SKM-1 treated with dmso at 0.1 percent for 144 hours (cell line): ENCODE results near the gene SEMA5B.

Experiments used
- DNase-seq: peaks from one replicate; lab custom pipeline; 2025; ENCODE audit not compliant: unreplicated experiment; lab: John Stamatoyannopoulos, UW

SEMA5B gene

DNA sequence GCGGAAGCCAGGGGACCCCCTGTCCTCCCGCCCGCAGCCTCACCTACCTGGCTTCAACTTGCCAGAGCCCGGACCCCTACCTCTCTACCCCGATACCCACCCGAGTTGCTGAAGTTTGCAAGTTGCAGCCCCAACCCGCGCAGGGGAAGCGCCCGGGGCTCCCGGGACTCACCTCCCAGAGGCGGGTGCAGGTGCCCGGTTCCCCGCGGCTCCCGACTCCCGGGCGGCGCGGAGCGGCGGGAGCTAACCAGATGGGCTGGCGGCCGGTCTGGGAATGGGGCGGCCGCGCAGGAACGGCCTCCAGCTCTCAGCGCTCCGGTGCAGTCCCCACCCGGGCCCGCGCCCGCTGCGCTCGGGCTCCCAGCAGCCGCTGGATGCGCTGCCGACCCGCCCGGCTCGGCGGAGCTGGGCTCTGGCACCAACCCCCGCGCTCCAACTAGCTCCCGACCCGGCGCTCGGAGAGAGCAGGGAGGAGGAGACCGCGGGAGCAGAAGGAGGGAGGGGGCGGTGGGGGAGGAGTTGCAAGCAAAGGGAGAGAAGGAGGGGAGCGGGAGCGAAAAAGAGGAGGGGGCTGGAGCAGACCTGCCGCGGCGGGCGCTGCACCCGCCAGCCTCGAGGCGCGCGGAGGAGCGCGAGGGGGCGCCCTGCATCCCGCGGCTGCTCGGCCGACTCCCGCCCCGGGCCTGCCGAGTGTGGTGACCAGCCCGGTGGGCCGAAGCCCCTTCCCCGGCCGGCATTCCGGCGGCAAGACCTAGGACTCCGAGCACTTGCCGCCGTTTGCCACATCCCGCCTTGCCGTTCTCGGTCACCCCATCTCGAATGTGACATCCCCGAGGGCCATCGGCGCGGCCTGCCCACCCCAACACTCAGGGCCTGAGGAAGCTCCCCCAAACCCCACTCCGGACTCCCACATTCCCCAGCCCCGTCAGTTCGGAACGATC is at the start of gene SEMA5B:
TSS of gene SEMA5B (minus strand) at position 472 of the 941 bp plus-strand sequence. CDS start 66,500 bp downstream, outside the sequence.
- DNase-seq, result no peak

DNA sequence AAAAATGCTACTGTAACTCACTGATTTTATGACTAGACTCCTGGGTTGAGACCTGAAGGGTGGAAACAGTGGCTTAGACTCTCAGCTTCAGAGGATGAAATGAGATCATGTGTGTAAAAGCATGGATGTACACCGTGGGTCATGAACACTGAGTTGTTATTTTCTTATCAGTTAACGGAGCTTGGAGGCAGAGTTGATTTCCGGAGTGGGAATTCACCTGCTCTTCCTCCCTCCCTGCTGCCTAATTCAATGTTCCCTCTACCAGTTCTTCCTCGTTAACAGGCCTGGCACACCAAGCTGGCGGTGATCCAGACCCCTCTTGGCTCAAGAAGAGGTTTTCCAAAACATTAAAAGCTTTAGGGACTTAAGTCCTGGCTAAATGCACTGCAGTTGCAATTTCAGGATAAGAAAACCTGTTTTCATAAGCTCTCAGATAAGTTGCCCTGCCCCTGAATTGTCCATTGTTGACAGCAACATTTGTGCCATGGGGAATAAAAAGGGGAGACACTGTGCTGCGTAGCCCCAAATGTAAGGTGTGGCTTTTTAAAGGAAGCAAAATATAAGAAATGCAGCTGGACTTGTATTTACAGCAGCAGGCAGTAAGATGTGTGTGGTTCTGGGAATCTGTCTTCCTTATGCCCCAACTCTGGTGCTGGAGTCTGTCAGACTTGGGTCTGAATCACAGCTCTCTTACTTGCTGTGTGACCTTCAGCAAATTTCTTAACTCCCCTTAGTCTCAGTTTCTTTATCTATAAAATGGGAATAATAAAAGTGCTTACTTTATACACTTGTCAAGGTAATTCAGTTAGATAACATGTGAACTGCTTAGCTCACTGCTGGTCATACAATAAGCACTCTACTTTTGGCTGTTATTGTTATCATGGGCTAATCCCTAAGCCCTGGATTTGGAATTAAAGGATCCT is 49.2 kb upstream of the SEMA5B start:
- no peak for DNase-seq

GRCh38 chr3:123076112-123076495 is 48.5 kb upstream of the SEMA5B start:
- no peak for DNase-seq

- DNase-seq, result no peak
These were observed 47.8 kb upstream of the SEMA5B start for GRCh38 chr3:123075359-123075758.

GRCh38 chr3:123072564-123072963 is 45.0 kb upstream of the SEMA5B start:
- no peak for DNase-seq

GRCh38 chr3:123072152-123072551 is 44.6 kb upstream of the SEMA5B start:
- DNase-seq, result no peak

GRCh38 chr3:123071581-123071980 is 44.0 kb upstream of the SEMA5B start:
- DNase-seq, result no peak

DNA sequence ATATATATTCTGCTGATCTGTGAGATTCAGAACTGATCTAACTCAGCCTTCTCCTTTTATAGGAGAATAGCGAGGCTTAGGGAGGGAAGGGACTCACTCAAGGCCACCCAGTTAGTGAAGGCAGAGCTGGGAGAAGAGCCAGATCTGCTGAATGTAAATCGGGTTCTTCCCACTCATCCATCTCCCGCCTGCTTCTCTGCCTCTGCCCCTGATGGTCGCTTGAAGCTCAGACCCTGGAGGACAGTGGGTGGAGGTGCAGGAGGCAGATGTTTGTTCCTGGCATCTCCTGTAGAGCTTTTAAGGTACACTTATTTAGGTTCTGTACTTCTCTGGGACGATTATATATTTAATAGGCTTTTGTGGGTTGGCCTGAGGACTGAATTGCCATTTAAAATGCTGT is 43.6 kb upstream of the SEMA5B start:
- no peak for DNase-seq

DNA sequence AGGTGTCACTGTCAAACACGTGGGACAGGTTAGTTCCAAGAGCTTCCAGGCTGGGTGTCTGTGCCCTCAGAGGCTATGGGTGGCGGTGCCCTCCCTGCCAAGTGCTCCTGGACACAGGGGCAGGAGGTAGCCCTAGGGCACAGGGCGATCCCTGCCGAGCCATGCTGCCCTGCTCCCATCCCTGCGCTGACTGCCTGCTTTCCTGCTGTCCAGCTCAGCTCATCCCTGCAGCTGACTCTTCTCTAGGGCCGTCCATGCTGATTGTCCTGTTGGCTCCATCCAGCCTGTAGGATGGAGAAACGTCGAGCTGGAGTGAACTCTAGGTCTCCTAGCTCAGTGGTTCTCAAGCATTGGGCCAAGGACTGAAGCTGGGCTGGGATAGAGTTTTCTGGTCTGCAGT is 42.9 kb upstream of the SEMA5B start:
- no peak for DNase-seq

DNA sequence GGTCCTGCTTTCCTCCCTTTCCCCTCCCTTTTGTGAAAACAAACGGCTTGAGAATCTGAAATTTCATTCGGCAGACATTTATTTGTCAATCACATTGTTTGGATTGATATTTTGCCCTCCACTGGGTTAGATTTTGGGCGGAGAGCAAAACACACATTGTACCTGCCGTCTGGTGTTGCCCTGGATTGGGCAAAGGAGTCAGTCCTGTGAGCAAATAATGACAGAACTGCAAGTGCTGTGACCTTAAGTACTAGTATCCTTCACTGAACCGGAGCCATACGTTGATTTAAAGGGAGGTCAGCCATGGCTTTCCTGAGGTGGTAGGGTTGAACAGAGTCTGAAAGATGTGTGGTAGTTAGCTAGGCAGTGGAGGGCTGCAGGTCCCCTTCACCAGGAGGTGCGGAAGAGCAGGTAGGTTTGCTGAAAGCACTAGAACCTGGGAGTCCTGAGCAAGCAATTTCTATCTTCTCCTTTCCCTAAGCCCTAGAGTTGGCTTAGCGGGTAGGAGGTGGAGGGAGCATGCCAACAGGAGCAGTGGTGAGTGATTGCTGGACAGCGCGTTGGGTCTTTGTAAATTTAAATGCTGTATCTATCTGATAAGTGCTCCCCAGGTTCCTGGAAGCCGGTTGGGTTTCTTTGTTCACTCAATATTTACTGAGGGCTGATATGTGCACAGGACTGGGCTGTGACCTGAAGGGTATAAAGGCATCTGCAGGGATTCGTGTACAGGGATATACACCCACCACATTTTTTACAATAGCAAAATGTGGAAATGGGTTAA is 41.2 kb upstream of the SEMA5B start:
- DNase-seq, result no peak

DNA sequence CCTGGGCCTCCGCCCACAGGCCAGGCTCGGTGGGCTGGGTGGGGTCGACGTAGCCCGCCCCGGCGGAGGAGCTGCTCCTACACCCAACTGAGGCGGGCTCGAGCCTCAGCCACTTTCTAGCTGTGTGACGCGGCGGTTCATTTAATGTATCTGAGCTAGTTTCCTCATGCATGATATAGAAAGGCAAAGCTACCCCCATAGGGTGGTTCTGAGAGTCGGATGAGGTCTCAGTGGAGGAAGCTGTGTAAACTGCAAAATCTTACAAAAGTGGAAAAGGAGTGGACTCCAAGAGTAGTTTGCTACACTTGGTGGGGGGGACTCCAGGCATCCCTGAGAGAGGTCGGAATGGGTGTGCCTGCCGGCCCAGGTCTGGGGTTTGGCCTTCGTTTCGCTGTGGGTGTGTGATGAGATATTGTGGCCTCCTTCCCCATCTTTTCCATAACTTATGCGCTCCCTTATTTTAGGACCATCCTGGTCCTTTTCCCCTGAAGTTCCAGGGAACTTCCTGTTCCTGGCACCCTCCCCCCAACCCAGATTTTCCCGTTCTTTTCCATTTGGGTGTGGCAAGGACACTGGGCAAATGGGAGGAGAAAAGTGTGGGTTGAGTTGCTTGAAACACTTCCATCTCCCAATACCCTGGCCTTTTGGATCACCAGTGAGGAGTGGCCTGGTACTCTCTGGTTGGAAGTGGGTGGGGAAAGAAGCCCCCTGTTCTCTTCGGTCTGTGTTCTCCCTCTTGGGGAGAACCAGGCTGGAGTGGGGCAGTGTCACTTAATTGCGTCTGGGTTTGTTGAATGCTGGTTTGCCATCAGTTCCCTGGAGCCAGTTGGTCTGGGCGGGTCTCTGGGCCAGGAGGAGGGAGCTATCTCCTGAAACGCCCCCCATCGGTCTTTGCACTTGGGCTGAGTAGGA is 40.4 kb upstream of the SEMA5B start:
- DNase-seq, result no peak

- peak; percentile 81 for DNase-seq
These were observed 39.5 kb upstream of the SEMA5B start, which contains the start of gene PDIA5 for GRCh38 chr3:123066896-123067688. TSS of gene PDIA5 (plus strand) at chr3:123067025. CDS start at chr3:123067165, 140 bp downstream.

DNA sequence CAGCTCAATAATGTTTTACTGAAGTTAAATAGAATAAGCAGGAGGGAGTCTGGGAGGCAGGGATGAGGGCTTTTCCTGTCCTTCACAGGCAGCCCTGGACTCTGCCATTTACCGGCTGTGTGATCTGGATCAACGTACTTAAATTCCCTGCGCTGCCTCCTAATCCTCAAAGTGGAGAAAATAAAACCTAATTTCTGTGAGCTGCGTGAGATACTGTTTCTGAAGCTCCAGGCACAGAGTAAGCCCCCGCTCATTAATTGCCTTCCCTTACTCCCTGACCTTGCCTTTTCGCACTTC is 39.0 kb upstream of the SEMA5B start:
- DNase-seq, result no peak

DNA sequence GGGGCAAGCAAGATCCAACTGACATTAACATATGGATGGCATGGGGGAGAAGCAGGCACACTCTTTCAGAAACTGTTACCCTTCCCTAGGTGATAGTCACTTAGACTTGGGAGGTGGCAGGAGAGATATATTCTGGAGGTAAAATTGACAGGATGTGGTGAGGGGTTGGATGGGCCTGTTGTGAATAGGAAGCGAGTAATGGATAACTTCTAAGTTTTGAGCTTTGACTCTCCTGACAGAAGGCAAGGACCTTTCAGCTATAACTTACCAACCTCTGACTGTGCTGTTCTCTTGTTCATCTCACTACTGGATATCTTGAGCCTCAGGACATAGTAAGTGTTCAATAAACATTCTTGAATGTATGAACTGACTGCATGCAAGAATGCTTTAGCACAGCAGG is 37.4 kb upstream of the SEMA5B start:
- DNase-seq, result no peak

GRCh38 chr3:123064506-123064905 is 36.9 kb upstream of the SEMA5B start:
- no peak for DNase-seq

GRCh38 chr3:123063034-123063433 is 35.5 kb upstream of the SEMA5B start:
- DNase-seq, result no peak

DNA sequence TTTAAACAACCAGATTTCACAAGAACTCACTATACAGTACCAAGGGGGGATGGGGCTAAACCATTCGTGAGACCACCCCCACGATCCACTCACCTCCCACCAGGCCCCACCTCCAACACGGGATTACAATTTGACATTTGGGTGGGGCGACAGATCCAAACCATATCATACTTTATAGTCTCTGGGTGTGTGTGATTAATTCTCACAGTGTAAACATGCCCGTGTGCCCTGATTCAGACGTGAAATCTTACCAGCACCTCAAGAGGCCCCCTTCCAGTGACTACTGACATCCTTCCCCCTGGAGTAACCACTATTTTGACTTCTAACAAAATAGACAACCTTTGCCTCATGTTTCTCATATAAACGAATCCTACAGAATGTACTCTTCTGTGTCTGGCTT is 34.3 kb upstream of the SEMA5B start:
- no peak for DNase-seq

- DNase-seq, result no peak
These were observed 32.5 kb upstream of the SEMA5B start for GRCh38 chr3:123060054-123060453.

GRCh38 chr3:123058505-123058904 is 30.9 kb upstream of the SEMA5B start:
- DNase-seq, result no peak
